ENCODE measurements around the gene ARHGEF28.

ARHGEF28 gene

GRCh38 chr5:73776405-73776804 lies 150.4 kb downstream of the ARHGEF28 start:
- TF ChIP-seq CTCF (IDR thresholded peaks at IDR 0.05; ENCODE audit: insufficient read depth, low read length, missing control alignments), result no peak
- no peak overlapping the region for H3K4me3 ChIP-seq (ENCODE audit: low read depth, low read length)
- POLR2A ChIA-PET, result no interaction called here
- CTCF ChIA-PET, result interaction anchor here (1.0 to 2.1 kb wide), 3 partner anchors 15 to 185 kb away, joined by 3 to 6 read pairs (median 4); no protein-coding TSS in a partner anchor
- DNase-seq (ENCODE audit: low read depth, low spot score), result no peak

DNA sequence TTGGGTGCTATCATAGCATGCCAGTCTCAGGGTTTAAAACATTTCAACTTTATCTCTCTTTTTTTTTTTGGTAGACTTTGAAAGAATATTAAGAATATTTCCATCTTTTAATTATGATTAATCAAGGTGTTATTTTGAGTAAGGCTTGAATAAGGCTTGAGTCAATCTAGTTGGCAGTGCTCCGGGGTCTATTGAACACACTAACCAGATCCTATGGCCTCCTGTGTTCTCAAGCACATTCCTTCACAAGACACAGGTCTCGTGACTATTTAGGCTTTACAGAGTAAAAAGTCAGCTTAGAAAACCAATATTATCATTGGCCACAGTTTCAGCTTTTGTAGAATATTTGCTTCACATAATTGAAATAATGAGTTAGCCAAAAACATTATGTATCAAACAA lies 151.2 kb downstream of the ARHGEF28 start:
- ChIA-PET POLR2A (no interaction called here), CTCF (interaction anchor here (0.7 to 1.3 kb wide), 4 partner anchors 16 to 1142 kb away, joined by 3 to 6 read pairs (median 4); no protein-coding TSS in a partner anchor)
- DNase-seq (ENCODE audit: low read depth, low spot score), result no peak
- TF ChIP-seq CTCF (IDR thresholded peaks at IDR 0.05; ENCODE audit: insufficient read depth, low read length, missing control alignments), result no peak
- H3K4me3 ChIP-seq (ENCODE audit: low read depth, low read length), result no peak overlapping the region

DNA sequence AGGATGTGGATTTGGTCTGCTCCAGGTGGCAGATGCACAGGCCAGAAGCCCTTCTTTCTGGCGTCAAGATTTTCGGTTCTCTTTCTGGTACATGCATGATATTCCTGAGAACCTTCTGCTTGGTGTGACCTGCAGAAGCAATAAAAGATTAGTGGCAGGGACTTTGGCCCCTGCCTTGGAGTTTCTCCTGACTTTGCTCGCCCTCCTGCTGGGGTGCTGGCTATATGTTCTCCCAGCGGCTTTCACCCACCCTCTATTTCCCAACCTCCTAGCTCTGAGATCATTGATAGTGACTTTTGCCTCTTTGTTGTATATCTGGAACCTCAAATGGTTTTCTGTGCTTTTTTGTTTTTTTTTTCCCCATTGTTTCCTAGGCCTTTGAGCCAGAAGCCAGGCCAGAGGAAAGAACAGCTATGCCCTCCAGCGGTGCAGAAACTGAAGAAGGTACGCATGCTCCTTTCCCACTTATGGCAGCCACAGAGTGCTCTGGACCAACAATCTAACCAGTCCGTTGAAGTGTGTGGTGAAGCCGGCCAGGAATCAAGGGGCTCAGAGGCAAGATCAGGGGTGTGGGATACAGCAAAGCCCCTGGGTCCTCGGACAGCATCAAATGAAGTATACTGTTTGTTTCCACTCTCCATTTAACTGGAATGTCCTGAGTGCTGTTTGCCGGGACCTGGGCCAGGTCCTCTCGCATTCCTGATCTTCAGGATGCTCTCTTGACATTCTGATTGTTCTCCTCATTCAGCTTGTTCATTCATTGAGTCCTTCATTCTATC lies 154.5 kb downstream of the ARHGEF28 start:
- no peak for TF ChIP-seq CTCF (IDR thresholded peaks at IDR 0.05; ENCODE audit: insufficient read depth, low read length, missing control alignments)
- CTCF ChIA-PET, result interaction anchor here (0.7 to 7.2 kb wide), 6 partner anchors 14 to 861 kb away, joined by 3 to 100 read pairs (median 4); no protein-coding TSS in a partner anchor
- POLR2A ChIA-PET, result no interaction called here
- DNase-seq (ENCODE audit: low read depth, low spot score), result no peak
- H3K4me3 ChIP-seq (ENCODE audit: low read depth, low read length), result no peak overlapping the region

- no peak for DNase-seq (ENCODE audit: low read depth, low spot score)
- no peak overlapping the region for H3K4me3 ChIP-seq (ENCODE audit: low read depth, low read length)
- ChIA-PET POLR2A (no interaction called here), CTCF (interaction anchor here (0.7 to 7.2 kb wide), 4 partner anchors 13 to 861 kb away, joined by 3 to 100 read pairs (median 28); no protein-coding TSS in a partner anchor)
- TF ChIP-seq CTCF (IDR thresholded peaks at IDR 0.05; ENCODE audit: insufficient read depth, low read length, missing control alignments), result no peak
These were observed 155.2 kb downstream of the ARHGEF28 start for GRCh38 chr5:73781107-73781768.

GRCh38 chr5:73783828-73784227 lies 157.8 kb downstream of the ARHGEF28 start:
- POLR2A ChIA-PET, result no interaction called here
- CTCF ChIA-PET, result interaction anchor here (0.6 to 7.2 kb wide), 24 partner anchors 8 to 879 kb away, joined by 3 to 100 read pairs (median 4); no protein-coding TSS in a partner anchor
- no peak for DNase-seq (ENCODE audit: low read depth, low spot score)
- H3K4me3 ChIP-seq (ENCODE audit: low read depth, low read length), result no peak overlapping the region
- peak; percentile 8 for TF ChIP-seq CTCF (IDR thresholded peaks at IDR 0.05; ENCODE audit: insufficient read depth, low read length, missing control alignments)

All from AG04449 (cell line).